MM.1S (cell line): ENCODE data around the gene ATP6V1A.

ENCODE experiments used
- EZH2 ChIP-seq: fragments of 300-600 bp; sonication (generic); optimal IDR thresholded peaks from 2 replicates; pipeline ENCODE3; 2017; ENCODE audit warnings: low read depth, mild to moderate bottlenecking, antibody characterized with exemption, low read length, mixed read lengths
- EZH2phosphoT487 ChIP-seq: fragments of 300-600 bp; sonication (generic); IDR thresholded peaks from 2 replicates; pipeline ENCODE4 v1.6.1; 2018; ENCODE audit warnings: antibody characterized with exemption, low read length
- TF ChIP-seq, protein P1 (sequence below): fragments of 300-600 bp; sonication (generic); IDR thresholded peaks from 2 replicates; pipeline ENCODE4 v1.5.1; 2016; ENCODE audit warnings: antibody characterized with exemption, low read length, mixed read lengths

GRCh38 chr3:113736548-113737089 is 10.2 kb upstream of the ATP6V1A start:
- TF ChIP-seq, protein P1, sequence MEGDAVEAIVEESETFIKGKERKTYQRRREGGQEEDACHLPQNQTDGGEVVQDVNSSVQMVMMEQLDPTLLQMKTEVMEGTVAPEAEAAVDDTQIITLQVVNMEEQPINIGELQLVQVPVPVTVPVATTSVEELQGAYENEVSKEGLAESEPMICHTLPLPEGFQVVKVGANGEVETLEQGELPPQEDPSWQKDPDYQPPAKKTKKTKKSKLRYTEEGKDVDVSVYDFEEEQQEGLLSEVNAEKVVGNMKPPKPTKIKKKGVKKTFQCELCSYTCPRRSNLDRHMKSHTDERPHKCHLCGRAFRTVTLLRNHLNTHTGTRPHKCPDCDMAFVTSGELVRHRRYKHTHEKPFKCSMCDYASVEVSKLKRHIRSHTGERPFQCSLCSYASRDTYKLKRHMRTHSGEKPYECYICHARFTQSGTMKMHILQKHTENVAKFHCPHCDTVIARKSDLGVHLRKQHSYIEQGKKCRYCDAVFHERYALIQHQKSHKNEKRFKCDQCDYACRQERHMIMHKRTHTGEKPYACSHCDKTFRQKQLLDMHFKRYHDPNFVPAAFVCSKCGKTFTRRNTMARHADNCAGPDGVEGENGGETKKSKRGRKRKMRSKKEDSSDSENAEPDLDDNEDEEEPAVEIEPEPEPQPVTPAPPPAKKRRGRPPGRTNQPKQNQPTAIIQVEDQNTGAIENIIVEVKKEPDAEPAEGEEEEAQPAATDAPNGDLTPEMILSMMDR = peak; percentile 62
- TF ChIP-seq EZH2phosphoT487 (no peak), EZH2 (no peak)
